ACHN (cell line): ENCODE data around the gene SFSWAP.
"Not testable (repeated sequence)": the region's sequence is repeated elsewhere in the genome, so short reads cannot be mapped to it uniquely, and the experiment has no call there.

ENCODE experiments used
- DNase-seq: peaks from one replicate; pipeline ENCODE4 v3.0.0-alpha.2; 2015
- in situ Hi-C: cut with HindIII; loops from 2 replicates; pipeline ENCODE4 v1.10.0; 2017; ENCODE audit warnings: low sequenced_read_pairs, low pct_ligation_motif_present, low pct_unique_long_range_greater_than_20kb

The SFSWAP gene

GRCh38 chr12:131678389-131679181 is 32.3 kb upstream of the SFSWAP start:
- in situ Hi-C loops: not testable (repeated sequence)

GRCh38 chr12:131679186-131679585 is 31.7 kb upstream of the SFSWAP start:
- in situ Hi-C loops, DNase-seq: not testable (repeated sequence)

More at GRCh38 chr12:131678389-131679181, 32.3 kb upstream of the SFSWAP start:
- DNase-seq: not testable (repeated sequence)

- DNase-seq, in situ Hi-C loops: not testable (repeated sequence)
Measured at GRCh38 chr12:131679816-131680215, 31.1 kb upstream of the SFSWAP start.

GRCh38 chr12:131680392-131681256 is 30.3 kb upstream of the SFSWAP start:
- DNase-seq, in situ Hi-C loops: not testable (repeated sequence)

- in situ Hi-C loops: no loop called here
- DNase-seq: no peak
Measured at GRCh38 chr12:131681257-131681620, 29.7 kb upstream of the SFSWAP start.

GRCh38 chr12:131681746-131682509 is 29.0 kb upstream of the SFSWAP start:
- DNase-seq: peak; percentile 94
- in situ Hi-C loops: not testable (repeated sequence)

- in situ Hi-C loops: no loop called here
- DNase-seq: no peak
Measured at GRCh38 chr12:131682510-131682895, 28.4 kb upstream of the SFSWAP start.

GRCh38 chr12:131683266-131684014 is 27.4 kb upstream of the SFSWAP start:
- DNase-seq: no peak
- in situ Hi-C loops: no loop called here

- in situ Hi-C loops: no loop called here
- no peak for DNase-seq
Measured at GRCh38 chr12:131684015-131684725, 26.7 kb upstream of the SFSWAP start.

- in situ Hi-C loops: no loop called here
- no peak for DNase-seq
Measured at GRCh38 chr12:131687346-131688125, 23.4 kb upstream of the SFSWAP start.

GRCh38 chr12:131688131-131688844 is 22.6 kb upstream of the SFSWAP start:
- in situ Hi-C loops: no loop called here
- DNase-seq: no peak

GRCh38 chr12:131688845-131689154 is 22.1 kb upstream of the SFSWAP start:
- in situ Hi-C loops: no loop called here
- no peak for DNase-seq

- DNase-seq: no peak
- in situ Hi-C loops: no loop called here
Measured at GRCh38 chr12:131690320-131690719, 20.6 kb upstream of the SFSWAP start.

- DNase-seq: no peak
- in situ Hi-C loops: no loop called here
Measured at GRCh38 chr12:131692431-131692830, 18.5 kb upstream of the SFSWAP start.

GRCh38 chr12:131693149-131693548 is 17.7 kb upstream of the SFSWAP start:
- in situ Hi-C loops: no loop called here
- DNase-seq: no peak

GRCh38 chr12:131694116-131694838 is 16.6 kb upstream of the SFSWAP start:
- DNase-seq: no peak
- in situ Hi-C loops: no loop called here
